NCI-H748 treated with DMSO at 0.1 percent for 48 hours (cell line): Measurements from ENCODE around the gene CNTNAP4.

Experiments
- DNase-seq: peaks from one replicate; lab custom pipeline; 2025; lab: John Stamatoyannopoulos, UW

The CNTNAP4 gene

DNA sequence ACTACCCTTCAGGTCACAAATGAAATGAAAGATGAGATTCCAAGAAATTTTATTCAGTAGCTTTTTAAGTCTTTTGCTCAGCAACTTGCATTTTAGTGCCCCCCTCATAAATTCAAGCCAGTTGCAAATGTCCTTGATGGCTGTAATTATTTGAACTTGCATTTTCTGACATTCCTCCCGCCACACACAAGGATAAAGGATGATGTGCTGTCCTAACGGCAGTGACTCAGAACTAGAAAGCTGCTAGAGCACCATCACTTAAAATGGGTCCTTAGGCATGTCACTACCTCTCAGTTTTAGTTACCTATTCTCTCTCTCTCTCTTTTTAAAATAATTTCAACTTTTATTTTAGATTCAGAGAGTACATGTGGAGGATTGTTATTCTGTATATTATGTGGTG, 306.7 kb downstream of the CNTNAP4 start:
- no peak for DNase-seq

DNA sequence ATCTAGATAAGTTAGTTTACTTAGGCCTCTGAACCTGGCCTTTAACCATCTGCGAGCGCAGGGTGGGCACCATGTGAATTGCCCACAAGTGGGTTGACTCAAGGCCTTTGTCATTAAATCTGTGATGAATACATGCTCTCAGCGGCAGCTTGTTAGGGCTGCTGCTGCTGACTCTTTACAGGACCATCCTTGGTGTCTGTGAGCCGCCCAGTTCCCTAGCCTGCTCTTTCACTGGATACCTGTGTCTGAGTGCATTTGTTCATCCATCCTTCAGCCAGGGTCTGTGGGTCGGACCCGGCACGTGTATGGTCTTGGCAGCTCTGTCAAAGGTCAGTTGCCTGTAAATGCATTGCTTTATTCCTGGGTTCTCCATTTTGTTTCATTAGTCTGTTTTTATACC, 321.3 kb downstream of the CNTNAP4 start:
- no peak for DNase-seq

DNA sequence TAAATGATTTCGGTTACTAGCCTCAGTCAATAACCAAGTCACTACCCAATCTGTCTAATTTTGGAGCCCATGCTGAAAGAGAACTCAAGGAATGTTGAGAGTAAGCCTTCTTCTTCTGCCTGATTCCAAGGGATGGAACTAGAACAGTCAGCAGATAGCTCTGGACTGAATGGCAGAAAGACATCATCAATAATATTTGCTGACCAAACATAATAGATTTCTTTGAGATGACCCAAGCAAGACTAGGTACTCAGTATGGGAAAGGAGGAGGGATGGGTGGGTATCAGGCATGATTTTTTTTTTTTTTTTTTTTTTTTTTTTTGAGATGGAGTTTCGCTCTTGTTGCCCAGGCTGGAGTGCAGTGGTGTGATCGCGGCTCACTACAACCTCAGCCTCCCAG, 330.1 kb downstream of the CNTNAP4 start:
- no peak for DNase-seq
